Endothelial cell of umbilical vein (primary cell): ENCODE measurements around the gene GPN1.

Experiments used
- CTCF ChIP-seq, 2 donors: IDR thresholded peaks; 1 replicate in 1 of 2; 2 replicates in 1 of 2; pipeline ENCODE4 v1.5.1; 2011; ENCODE audit warnings: low read length in 2 of 2, mild to moderate bottlenecking in 2 of 2, moderate library complexity in 2 of 2, control low read depth in 1 of 2, inconsistent platforms in 1 of 2, low read depth in 1 of 2; ENCODE audit not compliant: insufficient read depth in 1 of 2; ENCODE audit errors: extremely low read depth in 1 of 2
- EZH2 ChIP-seq: IDR thresholded peaks from 2 replicates; pipeline ENCODE4 v1.6.1; 2012; ENCODE audit warnings: borderline replicate concordance, low read depth, mild to moderate bottlenecking, moderate library complexity, low read length, inconsistent platforms; ENCODE audit not compliant: severe bottlenecking
- FOS ChIP-seq: IDR thresholded peaks from 2 replicates; pipeline ENCODE4 v1.6.1; 2011; ENCODE audit warnings: mild to moderate bottlenecking, low read length, moderate library complexity, borderline replicate concordance; ENCODE audit not compliant: insufficient read depth
- MYC ChIP-seq: IDR thresholded peaks from one replicate; pipeline ENCODE4 v1.6.1; 2011; ENCODE audit warnings: mild to moderate bottlenecking, low read depth, low read length
- TF ChIP-seq, protein P1 (sequence below): IDR thresholded peaks from 2 replicates; pipeline ENCODE4 v1.6.1; 2011; ENCODE audit not compliant: insufficient read depth, insufficient read length

- no peak for TF ChIP-seq CTCF (IDR thresholded peaks at IDR 0.05; ENCODE audit: extremely low read depth in 1 of 2, insufficient read depth in 1 of 2, low read depth in 1 of 2, low read length in 2 of 2)
- TF ChIP-seq MYC, result no peak
- no peak for TF ChIP-seq EZH2
- TF ChIP-seq FOS, result no peak
- TF ChIP-seq, protein P1, sequence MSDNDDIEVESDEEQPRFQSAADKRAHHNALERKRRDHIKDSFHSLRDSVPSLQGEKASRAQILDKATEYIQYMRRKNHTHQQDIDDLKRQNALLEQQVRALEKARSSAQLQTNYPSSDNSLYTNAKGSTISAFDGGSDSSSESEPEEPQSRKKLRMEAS, result no peak
Measured at GRCh38 chr2:27655155-27655951, 26.5 kb downstream of the GPN1 start.
